DND-41 (cell line): Measurements from ENCODE around the gene CSF3.

Source experiments
- CTCF ChIP-seq: IDR thresholded peaks from 2 replicates; pipeline ENCODE4 v1.5.1; 2012; ENCODE audit warnings: borderline replicate concordance, low read length, moderate library complexity, mild to moderate bottlenecking; ENCODE audit not compliant: poor library complexity, severe bottlenecking; ENCODE audit errors: extremely low read depth
- EZH2 ChIP-seq: IDR thresholded peaks from 3 replicates; pipeline ENCODE4 v1.6.1; 2012; ENCODE audit warnings: borderline replicate concordance, low read depth, mild to moderate bottlenecking, moderate library complexity, low read length, inconsistent platforms; ENCODE audit not compliant: severe bottlenecking

GRCh38 chr17:39974433-39974832 is 40.8 kb upstream of the CSF3 start:
- no peak for TF ChIP-seq CTCF
- no peak for TF ChIP-seq EZH2
